ENCODE results near the gene EPHA4. TPM values are rescaled to one million over a fixed set of nuclear protein-coding genes. Genes with fewer than 3 reads are reported as not detected.
A peak's percentile ranks its signal among the peaks of the same experiment; 100 is the strongest.

The EPHA4 gene
- total and polyA plus RNA-seq, 11 donors, result 4.2 to 35.2 (median 19.5) TPM

DNA sequence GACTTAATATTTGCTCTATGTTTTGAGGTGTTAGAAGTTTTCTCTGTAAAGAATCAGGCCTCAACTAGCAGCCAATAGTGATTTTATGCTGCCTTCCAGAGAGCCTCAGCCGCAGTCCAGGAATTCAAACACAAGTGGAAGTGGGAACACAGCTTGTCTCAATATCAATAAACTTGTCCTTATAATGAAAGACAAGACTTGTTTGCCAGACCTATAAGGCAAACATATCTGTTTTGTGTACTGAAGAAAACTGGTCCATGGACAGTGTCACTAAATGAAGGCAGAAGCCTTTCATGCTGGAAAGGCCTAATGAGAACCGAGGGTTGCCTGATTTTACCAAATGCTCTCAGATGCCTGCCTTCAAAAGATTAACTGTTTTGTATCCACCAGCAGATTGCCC is 182.2 kb downstream of the EPHA4 start:
- H3K9me3 ChIP-seq, result no peaks in the 10 kb centered on the region
- no peak overlapping the region for H3K4me3 ChIP-seq
- no peaks in the 10 kb centered on the region for H3K4me1 ChIP-seq
- TF ChIP-seq POLR2A (IDR thresholded peaks at IDR 0.05), result no peak
- TF ChIP-seq, protein P1, sequence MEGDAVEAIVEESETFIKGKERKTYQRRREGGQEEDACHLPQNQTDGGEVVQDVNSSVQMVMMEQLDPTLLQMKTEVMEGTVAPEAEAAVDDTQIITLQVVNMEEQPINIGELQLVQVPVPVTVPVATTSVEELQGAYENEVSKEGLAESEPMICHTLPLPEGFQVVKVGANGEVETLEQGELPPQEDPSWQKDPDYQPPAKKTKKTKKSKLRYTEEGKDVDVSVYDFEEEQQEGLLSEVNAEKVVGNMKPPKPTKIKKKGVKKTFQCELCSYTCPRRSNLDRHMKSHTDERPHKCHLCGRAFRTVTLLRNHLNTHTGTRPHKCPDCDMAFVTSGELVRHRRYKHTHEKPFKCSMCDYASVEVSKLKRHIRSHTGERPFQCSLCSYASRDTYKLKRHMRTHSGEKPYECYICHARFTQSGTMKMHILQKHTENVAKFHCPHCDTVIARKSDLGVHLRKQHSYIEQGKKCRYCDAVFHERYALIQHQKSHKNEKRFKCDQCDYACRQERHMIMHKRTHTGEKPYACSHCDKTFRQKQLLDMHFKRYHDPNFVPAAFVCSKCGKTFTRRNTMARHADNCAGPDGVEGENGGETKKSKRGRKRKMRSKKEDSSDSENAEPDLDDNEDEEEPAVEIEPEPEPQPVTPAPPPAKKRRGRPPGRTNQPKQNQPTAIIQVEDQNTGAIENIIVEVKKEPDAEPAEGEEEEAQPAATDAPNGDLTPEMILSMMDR (IDR thresholded peaks at IDR 0.05), result no peak
- H3K27me3 ChIP-seq, result no peaks in the 10 kb centered on the region
- no peak for DNase-seq
- ATAC-seq, result no peak
- H3K27ac ChIP-seq, result peak overlapping the region in 1 of 12 donors; percentile 46
- H3K36me3 ChIP-seq, result no peaks in the 10 kb centered on the region
- intact Hi-C loops (cut with DNase I), result no loop called here
- 78 to 89% (median 85%) methylated on average over 2 of the region's 2 CpGs for WGBS, 4 donors

DNA sequence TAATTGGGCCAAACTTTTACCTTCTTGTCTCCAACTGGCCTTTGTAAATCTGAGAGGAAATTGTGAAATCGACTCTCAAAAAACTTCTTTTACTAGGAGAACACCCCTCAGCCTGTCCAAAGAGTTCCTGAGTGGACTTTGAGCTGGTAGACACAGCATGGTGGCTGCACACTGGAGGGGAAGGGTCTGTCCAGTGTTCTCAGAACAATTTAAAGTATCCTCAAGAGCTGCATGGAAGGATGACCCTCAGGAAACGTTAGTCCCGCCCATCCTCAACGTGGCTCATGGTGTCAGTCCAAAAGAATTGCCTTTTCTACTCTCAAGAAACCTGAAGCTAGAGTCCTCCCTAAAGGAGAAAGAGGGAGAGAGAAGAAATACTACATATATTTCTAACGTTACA is 182.7 kb downstream of the EPHA4 start:
- DNase-seq (no peak), ATAC-seq (no peak)
- Histone ChIP-seq H3K27me3 (no peaks in the 10 kb centered on the region), H3K4me3 (no peak overlapping the region), H3K36me3 (no peaks in the 10 kb centered on the region), H3K27ac (peak overlapping the region in 1 of 12 donors; percentile 46), H3K9me3 (no peaks in the 10 kb centered on the region), H3K4me1 (no peaks in the 10 kb centered on the region)
- TF ChIP-seq, protein P1 (IDR thresholded peaks at IDR 0.05), result no peak
- no peak for TF ChIP-seq POLR2A (IDR thresholded peaks at IDR 0.05)
- intact Hi-C loops (cut with DNase I), result no loop called here
- WGBS, 4 donors, result 72 to 77% (median 74%) methylated on average over 5 of the region's 5 CpGs

DNA sequence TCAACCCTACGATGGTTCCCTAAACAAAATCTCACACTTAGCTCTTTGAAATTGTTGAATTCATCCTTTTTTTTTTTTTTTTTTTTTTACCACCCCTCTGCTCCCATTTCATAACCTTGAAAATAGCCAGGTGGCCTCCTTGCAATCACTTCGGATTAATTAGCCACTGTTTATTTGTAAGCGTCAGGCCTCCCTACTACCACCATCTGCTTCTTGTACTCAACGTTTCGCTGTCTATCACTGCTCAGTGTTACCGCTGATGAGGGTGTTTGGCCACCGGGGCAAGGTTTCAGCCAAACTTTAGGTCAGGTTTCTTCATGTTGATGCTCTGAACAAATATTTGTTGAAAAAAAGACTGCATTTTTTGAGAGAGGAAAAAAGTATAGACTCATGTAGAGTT is 183.2 kb downstream of the EPHA4 start:
- H3K9me3 ChIP-seq, result no peaks in the 10 kb centered on the region
- WGBS, 4 donors, result 73 to 81% (median 78%) methylated on average over 7 of the region's 7 CpGs
- H3K27me3 ChIP-seq, result no peaks in the 10 kb centered on the region
- H3K4me3 ChIP-seq, result no peak overlapping the region
- ATAC-seq, result no peak
- intact Hi-C loops (cut with DNase I), result no loop called here
- no peak for TF ChIP-seq POLR2A (IDR thresholded peaks at IDR 0.05)
- TF ChIP-seq, protein P1 (IDR thresholded peaks at IDR 0.05), result no peak
- no peaks in the 10 kb centered on the region for H3K4me1 ChIP-seq
- H3K27ac ChIP-seq, result peak overlapping the region in 1 of 12 donors; percentile 46
- no peak for DNase-seq
- no peaks in the 10 kb centered on the region for H3K36me3 ChIP-seq

DNA sequence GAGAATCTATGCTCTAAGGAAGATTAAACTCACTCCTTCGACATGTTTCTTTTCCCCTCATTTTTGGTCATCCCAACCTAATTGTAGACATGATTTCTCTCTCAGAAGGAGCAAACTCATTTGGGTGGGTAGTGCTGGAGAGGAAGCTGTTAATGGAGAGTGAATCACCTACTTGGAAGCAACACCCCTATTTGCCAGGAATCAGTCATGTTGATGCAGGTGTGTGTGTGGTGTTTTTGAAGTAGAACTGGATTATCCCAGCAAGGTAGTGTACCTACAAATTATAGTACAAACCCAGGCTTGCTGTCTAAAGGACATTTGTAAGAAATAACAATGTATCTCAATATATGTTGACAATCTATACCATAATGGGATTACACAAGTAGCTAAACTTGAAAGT is 186.4 kb downstream of the EPHA4 start:
- no peak overlapping the region for H3K27ac ChIP-seq
- no peaks in the 10 kb centered on the region for H3K27me3 ChIP-seq
- no peak overlapping the region for H3K4me3 ChIP-seq
- intact Hi-C loops (cut with DNase I), result no loop called here
- TF ChIP-seq, protein P1 (IDR thresholded peaks at IDR 0.05), result no peak
- TF ChIP-seq POLR2A (IDR thresholded peaks at IDR 0.05), result no peak
- WGBS, 4 donors, result 88 to 97% (median 93%) methylated on average over 1 of the region's 1 CpG
- DNase-seq, result no peak
- no peaks in the 10 kb centered on the region for H3K9me3 ChIP-seq
- no peaks in the 10 kb centered on the region for H3K36me3 ChIP-seq
- no peaks in the 10 kb centered on the region for H3K4me1 ChIP-seq
- ATAC-seq, result no peak
